Fibroblast of gingiva (primary cell): ENCODE data around the gene LRRC14B.

Experiments used
- DNase-seq: peaks from one replicate; pipeline ENCODE4 v3.0.0-alpha.2; 2011; ENCODE audit warnings: low read depth

LRRC14B gene

GRCh38 chr5:174876-175465 lies 16.3 kb upstream of the LRRC14B start:
- no peak for DNase-seq

GRCh38 chr5:176296-176823 lies 14.9 kb upstream of the LRRC14B start:
- no peak for DNase-seq

- no peak for DNase-seq
These were observed 13.2 kb upstream of the LRRC14B start for GRCh38 chr5:178110-178509.

GRCh38 chr5:179401-179800 lies 11.9 kb upstream of the LRRC14B start:
- no peak for DNase-seq

DNA sequence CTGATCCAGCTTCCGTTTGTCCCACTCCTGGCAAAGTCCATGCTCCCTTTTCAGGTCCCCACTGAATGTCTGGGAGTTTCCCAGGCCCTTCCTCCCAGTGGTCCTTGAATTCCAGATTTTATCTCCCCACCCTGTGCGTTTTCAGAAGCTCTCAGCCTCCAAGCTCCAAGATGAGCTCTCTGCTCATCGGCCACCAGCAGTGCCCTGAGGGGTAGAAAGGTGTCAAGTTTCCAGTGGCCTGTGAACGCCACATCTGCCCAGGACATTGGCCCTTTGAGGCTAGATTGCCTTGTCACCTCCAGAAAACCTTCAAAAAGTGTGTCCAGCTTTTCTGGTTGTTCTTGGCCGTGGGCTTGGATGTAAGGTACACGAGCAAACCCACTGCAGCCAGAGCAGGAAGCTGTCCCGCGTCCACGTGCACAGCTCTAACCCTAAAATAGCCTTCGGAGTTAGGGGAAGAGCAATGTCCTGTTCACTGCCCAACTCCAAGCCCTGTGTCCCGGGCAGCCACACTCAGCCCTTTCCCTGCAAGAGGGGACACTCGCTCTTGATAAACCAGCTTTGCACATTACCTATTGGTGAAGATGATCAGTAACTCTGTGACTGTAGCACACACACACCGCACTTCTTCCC lies 10.9 kb upstream of the LRRC14B start:
- no peak for DNase-seq

DNA sequence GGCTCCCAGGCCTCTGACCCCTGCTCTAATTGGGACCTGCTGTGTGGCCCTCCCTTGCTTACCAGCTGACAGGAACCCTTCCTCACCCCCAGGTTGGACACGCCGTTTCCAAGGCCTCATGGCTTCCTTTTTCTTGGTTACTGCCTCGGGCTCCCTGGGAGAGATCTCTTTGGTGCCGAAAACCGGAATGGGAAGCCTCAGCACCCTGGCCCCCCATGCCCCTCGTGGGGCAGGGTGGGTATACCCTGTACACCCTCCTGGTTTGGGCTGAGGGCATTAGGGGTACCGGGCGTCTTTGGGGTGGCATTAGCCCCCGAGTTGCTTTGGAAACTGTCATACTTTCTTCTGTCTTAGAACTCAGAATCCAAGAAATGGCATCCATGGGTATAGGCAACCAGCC lies 10.1 kb upstream of the LRRC14B start:
- DNase-seq, result no peak

DNA sequence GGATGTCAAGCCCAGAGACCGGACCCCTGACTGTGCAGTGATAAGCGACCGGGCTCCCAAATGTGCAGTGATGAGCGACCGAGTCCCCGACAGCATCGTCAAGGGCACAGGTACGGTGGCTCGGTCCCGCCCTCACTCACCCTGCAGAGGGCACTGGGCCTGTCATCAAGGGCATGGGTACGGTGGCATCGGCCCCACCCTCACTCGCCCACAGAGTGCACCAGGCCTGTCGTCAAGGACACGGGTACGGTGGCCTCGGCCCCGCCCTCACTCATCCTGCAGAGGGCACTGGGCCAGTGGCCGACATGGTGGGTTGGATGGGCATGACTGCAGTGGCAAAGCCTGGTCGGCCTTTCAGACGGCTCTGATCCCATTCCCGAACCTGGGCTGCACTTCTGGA lies 9.7 kb upstream of the LRRC14B start:
- DNase-seq, result no peak

DNA sequence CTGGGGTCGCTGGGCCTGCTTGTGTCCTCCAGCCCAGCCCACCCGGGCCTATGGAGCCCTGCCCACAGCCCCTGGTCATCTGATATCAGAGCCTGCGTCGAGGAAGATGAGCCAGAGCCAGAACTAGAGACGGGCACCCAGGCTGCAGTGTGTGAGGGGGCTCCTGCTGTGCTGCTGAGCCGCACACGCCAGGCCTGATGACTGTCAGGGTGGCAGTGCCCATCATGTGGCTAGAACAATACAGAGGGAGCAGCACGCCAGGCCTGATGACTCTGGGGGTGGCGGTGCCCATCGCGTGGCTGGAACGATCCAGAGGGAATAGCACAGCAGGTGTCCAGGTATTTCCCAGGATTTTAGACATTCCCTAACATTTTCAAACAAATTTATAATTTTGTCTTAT lies 9.2 kb upstream of the LRRC14B start:
- no peak for DNase-seq

DNA sequence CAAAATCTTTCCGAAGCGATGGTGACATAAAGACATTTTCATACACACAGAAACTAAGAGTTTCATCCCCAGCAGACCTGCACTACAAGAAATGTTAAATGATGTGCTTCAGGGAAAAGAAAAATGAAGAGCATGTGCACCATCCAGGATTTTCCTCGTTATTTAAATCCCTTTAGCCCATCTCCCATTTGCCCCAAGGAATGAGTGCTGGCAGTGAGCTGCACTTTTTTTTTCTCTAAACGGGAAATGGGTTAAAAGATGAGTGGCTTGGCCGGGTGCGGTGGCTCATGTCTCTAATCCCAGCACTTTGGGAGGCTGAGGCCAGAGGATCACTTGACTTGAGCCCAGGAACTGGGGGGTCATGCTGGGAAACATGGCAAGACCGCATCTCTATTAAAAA lies 6.8 kb upstream of the LRRC14B start:
- peak; percentile 13 for DNase-seq

- no peak for DNase-seq
These were observed 5.9 kb upstream of the LRRC14B start for GRCh38 chr5:185095-186070.

- no peak for DNase-seq
These were observed 4.9 kb upstream of the LRRC14B start for GRCh38 chr5:186091-187041.

DNA sequence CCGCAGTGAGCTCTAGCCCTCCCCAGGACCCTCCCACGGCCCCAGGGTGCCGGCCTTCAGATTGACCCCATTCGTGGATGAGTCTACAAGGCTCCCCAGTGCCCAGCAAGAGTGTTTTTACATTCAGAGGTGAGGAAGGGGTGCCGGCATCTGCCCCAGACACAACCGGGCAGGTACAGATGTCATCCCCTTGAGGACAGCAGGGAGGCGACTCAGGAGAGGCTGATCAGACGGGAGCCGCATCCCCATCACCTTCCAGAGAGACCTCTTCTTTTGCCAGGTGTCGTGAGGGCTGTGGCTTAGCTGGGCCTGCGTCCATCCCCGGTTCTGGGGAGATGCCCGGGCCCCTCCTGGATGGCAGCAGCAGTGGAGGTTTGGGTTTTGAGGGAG lies 4.3 kb upstream of the LRRC14B start:
- DNase-seq, result no peak

- peak; percentile 16 for DNase-seq
These were observed 3.5 kb upstream of the LRRC14B start for GRCh38 chr5:187617-188451.

DNA sequence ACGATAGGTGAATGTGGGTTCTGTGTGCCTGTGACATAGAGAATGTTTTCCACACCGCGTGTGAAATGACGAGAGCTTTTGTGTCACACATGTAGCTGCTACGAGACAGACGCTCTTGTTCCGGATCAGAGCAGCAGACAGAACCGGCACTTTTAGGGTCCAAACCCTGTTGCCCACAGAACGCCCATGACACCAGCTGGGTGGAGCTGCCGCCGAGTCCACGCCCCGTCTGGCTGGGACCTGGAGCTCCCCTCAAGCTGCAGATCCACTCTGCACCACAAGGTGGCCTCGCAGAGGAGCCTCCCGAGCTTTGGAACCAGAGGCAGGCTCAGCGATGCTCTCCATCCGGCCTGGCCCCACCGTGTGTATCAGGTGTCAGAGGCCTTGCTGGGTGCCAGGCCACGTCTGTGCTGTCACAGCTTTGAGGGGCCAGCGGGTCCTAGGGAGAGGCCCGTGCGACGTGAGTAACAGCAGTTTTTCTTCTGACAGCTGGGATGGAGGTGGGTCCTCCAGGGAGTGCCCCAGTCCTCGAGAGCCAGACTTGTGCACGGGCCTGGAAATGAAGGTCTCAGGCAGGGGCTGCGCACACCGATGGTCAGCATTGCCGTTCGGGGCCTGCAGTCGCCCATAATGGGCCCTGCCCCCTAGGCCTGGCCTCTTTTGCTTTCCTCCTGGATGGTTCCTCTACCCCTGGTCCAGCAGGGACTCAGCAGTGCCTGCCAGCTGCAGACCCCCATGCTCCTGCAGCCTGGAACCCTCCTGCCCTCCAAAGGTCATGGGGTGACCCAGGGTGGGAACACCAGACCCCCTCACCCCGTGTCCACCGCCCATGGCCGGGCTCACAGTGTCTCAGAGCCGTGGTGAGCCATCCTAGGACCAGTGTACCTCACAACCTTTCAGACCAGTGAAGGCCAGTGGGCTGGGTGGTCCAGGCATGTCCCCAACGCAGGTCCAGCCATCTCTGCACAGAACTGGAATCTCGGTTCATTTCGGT lies 2.5 kb upstream of the LRRC14B start:
- peak; percentile 81 for DNase-seq

- DNase-seq, result no peak
These were observed 1.8 kb upstream of the LRRC14B start for GRCh38 chr5:189486-189885.

DNA sequence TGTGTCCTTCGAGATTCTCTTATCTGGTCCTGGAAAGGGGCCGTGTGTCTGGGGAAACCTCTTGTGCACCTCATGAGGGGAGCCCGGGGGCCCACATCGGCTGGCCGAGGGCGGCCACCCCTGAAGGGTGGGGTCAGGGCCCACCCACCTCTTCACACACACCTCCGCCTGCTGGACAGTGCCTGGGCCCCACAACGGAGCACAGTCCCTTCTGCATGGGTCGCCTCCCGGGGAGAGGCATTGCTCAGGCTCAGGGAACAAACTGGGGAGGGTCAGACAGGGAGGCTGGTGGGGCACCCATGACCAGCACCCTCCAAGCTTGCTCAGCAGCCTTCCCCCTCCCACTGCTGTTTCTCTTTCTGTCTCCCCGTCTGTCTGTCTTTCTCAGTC lies 1.3 kb upstream of the LRRC14B start:
- DNase-seq, result no peak

DNA sequence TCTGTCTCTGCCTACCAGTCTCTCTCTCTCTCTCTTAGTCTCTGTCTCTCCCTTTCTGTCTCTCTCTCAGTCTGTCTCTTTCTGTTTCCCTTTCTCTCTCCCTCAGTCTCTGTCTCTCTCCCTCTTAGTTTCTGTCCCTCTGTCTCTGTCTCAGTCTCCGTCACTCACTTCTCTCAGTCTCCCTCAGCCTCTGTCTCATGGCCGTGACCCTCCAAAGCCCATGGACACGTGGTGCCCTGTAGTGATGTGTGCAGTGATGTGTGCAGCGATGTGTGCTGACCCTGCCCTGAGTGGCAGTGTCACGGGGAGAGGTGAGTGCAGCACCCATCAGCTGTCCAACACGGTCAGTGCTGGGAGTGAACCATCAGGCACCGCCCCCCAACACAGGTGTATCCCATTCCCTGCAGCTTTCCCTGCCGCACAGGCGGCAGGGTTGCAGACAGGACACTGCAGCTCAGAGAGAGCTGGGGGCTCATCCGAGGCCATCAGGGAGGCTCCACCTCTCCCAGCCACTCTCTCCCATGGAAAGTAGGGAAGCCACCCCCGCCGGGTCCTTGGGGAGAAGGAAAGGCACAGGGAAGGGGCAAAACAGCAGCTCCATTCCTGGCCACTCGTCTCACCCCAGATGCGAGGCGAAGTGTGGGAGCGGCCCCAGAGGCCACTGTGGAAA lies 794 bp upstream of the LRRC14B start:
- no peak for DNase-seq

DNA sequence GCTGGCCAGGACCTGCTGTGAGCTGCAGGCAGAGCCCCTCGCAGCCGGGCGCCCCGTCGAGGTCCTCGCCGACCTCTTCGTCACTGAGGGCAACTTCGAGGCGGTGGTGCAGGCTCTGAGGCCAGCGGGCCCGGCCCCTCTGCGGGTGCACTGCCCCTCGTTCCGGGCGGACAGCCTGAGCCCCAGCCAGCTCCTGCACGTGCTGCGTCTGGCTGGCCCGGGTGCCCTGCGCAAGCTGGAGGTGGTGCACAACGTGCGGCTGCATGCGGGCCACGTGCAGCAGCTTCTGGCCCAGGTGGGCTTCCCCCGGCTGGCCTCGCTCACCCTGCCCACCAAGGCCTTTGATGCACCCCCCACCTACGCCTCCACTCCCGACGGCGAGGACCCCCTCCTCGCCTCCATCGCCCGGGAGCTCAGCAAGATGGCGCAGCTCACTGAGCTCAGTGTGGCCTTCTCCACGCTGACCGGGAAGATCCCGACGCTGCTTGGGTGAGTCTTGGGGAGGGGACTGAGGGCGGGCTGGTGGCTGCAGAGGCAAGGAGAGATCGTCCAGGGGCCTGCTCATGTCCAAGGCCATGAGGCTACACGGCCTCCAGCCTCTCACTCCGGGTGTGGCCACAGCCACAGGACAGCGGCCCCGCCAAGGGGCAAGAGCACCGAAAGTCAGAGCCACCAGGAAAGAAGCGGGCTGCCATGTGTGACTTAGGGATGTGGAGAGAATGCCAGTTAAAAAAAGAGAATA lies 825 bp downstream of the LRRC14B start:
- no peak for DNase-seq

DNA sequence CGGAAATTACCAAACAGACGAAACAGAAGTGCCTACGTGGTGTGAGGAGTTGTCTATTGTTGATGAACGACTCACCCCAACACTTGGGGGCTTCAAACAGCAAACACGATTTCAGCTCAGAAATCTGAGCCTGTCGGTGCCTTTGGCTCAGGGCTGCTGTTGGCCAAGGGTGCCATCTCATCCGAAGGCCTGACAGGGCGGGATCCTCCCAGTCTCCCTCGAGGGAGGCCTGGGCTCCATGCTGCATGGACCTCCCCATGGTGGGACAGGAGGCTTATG lies 1.3 kb downstream of the LRRC14B start:
- no peak for DNase-seq
